AG08396 (cell line): ENCODE measurements around the gene PEPD.

ENCODE experiments used
- DNase-seq: peaks from one replicate; pipeline ENCODE4 v3.0.0; 2012; ENCODE audit warnings: low spot score, mixed read lengths

The PEPD gene

DNA sequence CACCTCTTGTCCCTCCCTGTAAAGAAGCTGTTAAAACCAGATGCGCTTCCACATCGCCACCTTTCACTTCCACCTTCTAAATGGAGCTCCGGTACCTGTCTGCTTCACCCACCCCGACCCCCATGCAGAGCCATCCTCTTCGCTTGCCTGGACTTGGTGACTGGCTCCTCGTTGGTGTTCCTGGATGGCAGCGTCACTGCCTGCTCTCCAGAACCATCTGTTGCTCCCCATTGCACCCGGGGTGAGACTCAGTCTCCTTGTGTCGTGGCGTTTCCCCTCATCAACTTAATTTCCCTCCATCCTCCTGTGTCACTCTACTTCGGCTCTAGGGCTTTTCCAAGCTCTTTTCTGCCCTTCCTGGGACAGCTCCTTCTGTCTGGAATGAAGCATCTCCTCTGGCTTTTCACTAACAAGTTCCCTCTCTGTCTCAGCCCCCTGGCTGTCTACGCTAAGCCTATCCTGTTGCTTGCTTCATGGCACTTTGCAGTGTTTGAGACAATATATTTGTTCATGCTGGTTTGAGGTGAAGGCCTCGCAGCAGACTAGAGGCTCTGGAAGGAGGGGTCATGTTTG, 137.8 kb downstream of the PEPD start:
- DNase-seq: no peak

DNA sequence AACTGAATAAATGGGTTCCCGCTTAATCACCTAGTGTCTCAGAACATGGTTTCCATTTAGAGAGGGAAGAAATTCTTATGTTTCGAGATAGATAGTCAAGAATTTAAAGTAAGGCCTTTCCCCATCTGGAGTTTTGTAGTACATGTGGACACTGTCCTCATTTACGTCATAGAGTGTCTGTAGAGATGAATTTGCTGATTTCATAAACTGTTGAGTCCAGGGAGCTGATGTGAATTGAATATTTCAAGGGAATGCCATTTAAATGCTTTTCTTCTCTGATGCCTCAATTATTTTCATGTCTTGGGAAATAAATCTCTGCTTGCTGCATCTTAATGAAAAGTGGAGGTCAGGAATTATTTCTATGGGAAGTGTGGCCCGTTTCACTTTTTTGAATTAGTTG, 138.6 kb downstream of the PEPD start:
- no peak for DNase-seq

DNA sequence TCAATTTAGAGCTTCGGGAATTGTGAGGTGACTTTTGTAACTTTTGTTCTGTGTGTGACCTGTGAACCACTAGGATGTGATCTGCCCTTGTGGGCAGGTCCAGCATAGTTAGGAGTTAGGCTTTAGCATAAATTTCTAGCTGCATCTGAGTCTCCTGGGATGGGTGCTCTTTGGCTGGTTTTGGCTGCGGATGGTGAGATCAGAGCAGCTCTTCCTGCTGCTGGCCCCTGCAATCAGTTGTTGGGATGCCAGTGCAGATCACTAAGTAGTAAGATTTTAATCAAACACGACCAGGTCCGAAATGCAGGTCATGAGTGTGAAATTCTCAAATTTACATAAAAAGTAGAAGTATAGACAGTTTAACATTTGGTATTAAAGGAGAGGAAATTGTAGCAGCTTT, 139.6 kb downstream of the PEPD start:
- DNase-seq: no peak

DNA sequence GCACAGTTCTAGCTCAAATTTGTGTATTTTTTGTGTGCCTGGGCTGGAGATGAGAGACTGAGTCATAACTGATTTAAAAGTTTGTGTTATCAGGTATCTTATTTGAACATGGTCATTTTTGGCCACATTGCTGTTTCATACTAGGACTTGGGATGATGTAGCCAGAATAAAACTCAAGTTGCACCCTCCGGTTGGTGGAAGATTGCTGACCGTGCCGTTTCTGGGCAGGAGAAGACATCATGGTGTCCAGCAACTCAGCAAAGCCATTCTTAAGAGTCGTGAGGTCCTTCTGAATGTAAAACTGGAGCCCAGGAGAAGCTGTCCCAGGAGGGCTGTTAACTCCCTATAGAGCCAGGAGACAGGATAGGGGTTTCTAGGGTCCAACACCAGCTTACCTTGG, 140.5 kb downstream of the PEPD start:
- no peak for DNase-seq

- no peak for DNase-seq
Measured at GRCh38 chr19:33379151-33379829, 142.3 kb downstream of the PEPD start.

- DNase-seq: no peak
Measured at GRCh38 chr19:33377586-33378475, 143.8 kb downstream of the PEPD start.

DNA sequence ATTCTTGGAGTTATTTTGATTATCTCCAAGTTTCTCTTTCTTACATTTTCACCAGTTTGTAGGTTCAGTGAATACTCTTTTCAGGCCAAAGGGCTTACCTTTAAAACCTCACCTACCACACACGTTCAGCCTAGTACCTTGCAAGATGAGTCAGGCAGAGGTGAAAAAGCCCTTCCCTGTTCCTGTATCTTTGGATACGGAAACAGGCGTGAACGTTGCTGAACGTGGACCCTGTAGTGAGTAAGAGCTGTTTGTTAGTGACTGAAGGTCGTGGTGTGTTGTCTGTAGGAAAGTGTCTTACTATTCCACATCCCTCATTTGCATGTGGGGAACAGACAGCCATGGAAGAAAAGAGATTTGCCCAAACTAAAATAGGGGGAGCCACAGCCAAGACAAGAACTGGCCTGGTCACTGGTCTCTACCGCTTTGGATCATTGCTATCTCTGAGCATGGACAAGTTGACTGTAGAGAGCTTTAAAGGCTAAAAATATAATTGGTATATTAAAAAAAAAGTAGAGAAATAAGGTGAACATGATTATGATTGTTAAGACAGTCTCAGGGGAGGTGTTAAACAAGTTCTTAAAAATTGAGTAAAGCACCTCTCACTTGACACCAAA, 144.5 kb downstream of the PEPD start:
- no peak for DNase-seq

- DNase-seq: peak; percentile 74
Measured at GRCh38 chr19:33376423-33376822, 145.2 kb downstream of the PEPD start.

DNA sequence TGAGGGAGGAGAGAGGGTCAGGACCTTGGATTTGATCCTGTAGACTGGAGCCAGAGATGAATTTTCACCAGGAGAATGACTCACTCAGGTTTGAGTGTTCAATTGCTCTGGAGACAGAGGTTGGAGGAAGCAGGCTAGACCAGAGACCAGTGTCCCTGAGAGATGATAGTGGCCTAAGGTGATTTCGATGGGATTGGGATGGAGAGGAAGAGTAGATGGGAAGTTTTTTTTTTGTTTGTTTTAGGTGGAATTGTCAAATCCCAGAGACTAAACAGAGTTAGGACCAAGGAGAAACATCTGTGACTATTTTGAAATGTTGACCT, 145.8 kb downstream of the PEPD start:
- DNase-seq: no peak

GRCh38 chr19:33375156-33375836, 146.3 kb downstream of the PEPD start:
- no peak for DNase-seq

GRCh38 chr19:33374236-33374714, 147.3 kb downstream of the PEPD start:
- peak; percentile 35 for DNase-seq

GRCh38 chr19:33373453-33374235, 147.9 kb downstream of the PEPD start, which contains the start of gene CEBPG:
Gene CEBPG, plus strand, starts transcription at chr19:33373709. Its CDS starts 5,531 bp downstream, at chr19:33379240.
- peak; percentile 100 for DNase-seq

DNA sequence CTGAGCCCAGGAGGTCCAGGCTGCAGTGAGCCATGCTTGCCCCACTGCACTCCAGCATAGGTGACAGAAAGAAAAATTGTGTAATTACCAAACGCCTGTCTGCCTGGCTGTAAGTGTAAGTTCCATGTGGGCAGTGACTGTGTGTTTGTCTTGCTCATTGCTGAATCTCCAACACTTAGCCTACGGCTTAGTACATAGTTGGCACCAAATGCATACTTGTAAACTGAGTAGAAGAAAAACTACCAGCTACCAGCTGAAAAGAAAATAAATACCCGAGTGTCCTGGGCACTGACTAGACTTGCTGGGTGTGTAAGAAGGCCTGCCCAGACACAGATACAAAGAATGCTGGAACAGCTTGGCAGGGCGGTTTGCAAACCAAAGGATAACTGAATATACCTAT, 150.8 kb downstream of the PEPD start:
- no peak for DNase-seq

- peak; percentile 49 for DNase-seq
Measured at GRCh38 chr19:33368074-33368864, 153.3 kb downstream of the PEPD start.

DNA sequence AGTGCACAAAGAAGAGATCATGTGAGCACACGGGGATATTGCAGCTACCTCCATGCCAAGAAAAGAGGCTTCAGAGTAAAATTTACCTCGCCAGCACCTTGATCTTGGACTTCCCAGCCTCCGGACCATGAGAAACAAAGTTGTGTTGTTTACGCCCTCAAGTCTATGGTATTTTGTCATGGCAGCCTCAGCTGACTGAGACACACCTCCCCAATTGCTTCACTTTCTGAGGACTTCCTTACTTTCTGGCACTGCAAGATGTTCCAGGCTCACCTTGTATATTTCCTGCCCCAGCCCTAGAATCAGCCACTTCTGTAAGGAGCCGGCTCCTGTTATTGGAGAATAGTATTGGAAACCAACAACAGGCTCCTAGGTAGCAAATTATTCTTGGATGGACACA, 154.7 kb downstream of the PEPD start:
- no peak for DNase-seq

- no peak for DNase-seq
Measured at GRCh38 chr19:33366127-33366526, 155.5 kb downstream of the PEPD start.

DNA sequence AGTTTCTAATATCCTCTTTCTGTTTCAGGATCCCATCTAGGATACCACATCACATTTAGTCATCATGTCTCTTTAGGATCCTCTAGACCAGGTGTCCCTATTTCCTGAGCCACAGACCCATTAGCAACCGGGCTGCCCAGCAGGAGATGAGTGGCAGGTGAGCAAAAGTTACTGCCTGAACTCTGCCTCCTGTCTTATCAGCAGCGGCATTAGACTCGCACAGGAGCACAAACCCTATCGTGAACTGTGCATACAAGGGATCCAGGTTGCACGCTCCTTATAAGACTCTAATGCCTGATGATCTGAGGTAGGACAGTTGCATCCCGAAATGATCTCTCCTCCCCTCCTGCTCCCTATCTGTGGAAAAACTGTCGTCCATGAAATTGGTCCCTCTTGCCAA, 155.9 kb downstream of the PEPD start:
- DNase-seq: no peak

- no peak for DNase-seq
Measured at GRCh38 chr19:33363476-33363875, 158.1 kb downstream of the PEPD start.

DNA sequence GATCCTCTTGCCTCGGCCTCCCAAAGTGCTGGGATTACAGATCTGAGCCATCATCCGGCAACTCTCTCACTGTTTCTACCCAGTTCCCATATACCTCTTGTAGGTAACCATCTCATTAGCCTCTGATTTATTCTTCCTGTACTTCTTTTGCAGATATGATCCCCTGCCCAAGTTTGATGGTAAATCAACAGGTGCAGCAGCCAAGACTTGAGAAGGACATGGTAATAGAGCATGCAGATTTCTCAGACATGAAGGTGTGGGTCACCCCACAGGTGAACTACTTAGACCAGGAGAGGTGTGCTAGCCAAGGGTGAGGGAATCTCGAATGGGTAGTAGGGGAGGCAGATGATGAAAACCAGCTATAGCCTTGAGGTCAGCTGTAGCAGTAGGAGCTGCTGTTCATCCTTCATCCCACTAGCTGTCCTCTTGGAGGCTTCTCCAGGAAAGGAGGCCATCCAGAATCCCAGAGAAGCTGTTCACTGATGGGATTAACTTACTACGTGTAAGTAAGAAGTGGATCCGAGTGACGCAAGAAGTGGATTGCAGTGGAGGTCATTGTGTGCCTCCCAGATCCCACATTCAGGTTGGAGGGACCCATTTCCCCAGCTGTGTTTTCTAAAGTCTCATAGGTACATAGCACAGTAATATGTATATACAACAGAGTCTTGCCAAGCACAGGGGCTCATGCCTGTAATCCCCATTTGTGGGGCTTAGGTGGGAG, 158.9 kb downstream of the PEPD start:
- no peak for DNase-seq

DNA sequence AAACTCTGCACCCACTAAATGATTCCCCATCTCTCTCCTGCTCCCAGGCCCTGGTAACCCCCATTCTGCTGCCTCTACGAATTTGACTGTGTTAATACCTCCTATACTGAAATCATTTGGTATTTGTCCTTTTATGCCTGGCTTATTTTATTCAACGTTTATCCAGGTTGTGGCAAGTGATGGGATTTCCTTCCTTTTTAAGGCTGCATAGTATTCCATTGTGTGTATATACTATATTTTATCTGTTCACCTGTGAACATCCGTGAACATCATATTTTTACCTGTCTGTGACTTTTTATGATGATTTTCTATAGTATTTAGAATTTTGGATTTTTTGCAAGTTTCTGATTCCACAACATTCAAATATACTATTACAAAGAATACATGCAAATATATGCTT, 162.0 kb downstream of the PEPD start:
- DNase-seq: no peak
